Natural killer cell (primary cell): ENCODE results near the gene STAG2. TPM values are rescaled to one million over a fixed set of nuclear protein-coding genes. Genes with fewer than 3 reads are reported as not detected.

Source experiments
- ATAC-seq, 3 donors: fragments of 150-1000 bp in 2 of 3; fragments of 200-7000 bp in 1 of 3; cut with Tn5 transposase; 1 replicate in 1 of 3; 2 replicates in 2 of 3; pipeline ENCODE4 v1.10.0; 2021; ENCODE audit warnings: mild to moderate bottlenecking in 2 of 3, moderate library complexity in 2 of 3
- DNase-seq, 2 donors: peaks; one replicate each; pipeline versions ENCODE4 v3.0.0 to v3.0.0-alpha.2; 2013 to 2021; ENCODE audit warnings: mixed read lengths in 1 of 2
- H3K27ac ChIP-seq: one replicate; pipeline ENCODE4 v1.5.1; 2013; ENCODE audit warnings: mild to moderate bottlenecking, low read length
- H3K27me3 ChIP-seq: one replicate; pipeline ENCODE4 v1.6.1; 2013; ENCODE audit warnings: low read length; ENCODE audit not compliant: control insufficient read depth, insufficient read depth
- H3K36me3 ChIP-seq: one replicate; pipeline ENCODE4 v1.6.1; 2013; ENCODE audit warnings: low read length; ENCODE audit not compliant: control insufficient read depth, insufficient read depth
- H3K4me1 ChIP-seq: one replicate; pipeline ENCODE4 v1.6.1; 2013; ENCODE audit warnings: low read length; ENCODE audit not compliant: control insufficient read depth, insufficient read depth
- H3K4me3 ChIP-seq: one replicate; pipeline ENCODE4 v1.5.1; 2013; ENCODE audit warnings: low read length
- H3K9me3 ChIP-seq: one replicate; pipeline ENCODE4 v1.6.1; 2013; ENCODE audit warnings: low read length; ENCODE audit not compliant: control insufficient read depth, insufficient read depth
- H3K27ac Mint-ChIP-seq, 2 donors: one replicate each; pipeline ENCODE4 v1.8.0; 2022; ENCODE audit warnings: mild to moderate bottlenecking in 2 of 2, mixed read lengths in 2 of 2, moderate library complexity in 1 of 2
- H3K27me3 Mint-ChIP-seq, 2 donors: one replicate each; pipeline ENCODE4 v1.8.0; 2022; ENCODE audit warnings: low read depth in 2 of 2, mixed read lengths in 2 of 2
- H3K36me3 Mint-ChIP-seq: one replicate; pipeline ENCODE4 v1.8.0; 2022; ENCODE audit warnings: mixed read lengths
- H3K4me1 Mint-ChIP-seq, 2 donors: one replicate each; pipeline ENCODE4 v1.8.0; 2022; ENCODE audit warnings: mixed read lengths in 2 of 2
- H3K4me3 Mint-ChIP-seq: one replicate; pipeline ENCODE4 v1.8.0; 2022; ENCODE audit warnings: mild to moderate bottlenecking, moderate library complexity, mixed read lengths
- H3K9me3 Mint-ChIP-seq, 2 donors: one replicate each; pipeline ENCODE4 v1.8.0; 2022; ENCODE audit warnings: mixed read lengths in 2 of 2
- WGBS: methylation state at CpG from one replicate; pipeline ENCODE4 v1.1.7; 2013; ENCODE audit warnings: missing lambda C conversion rate; ENCODE audit not compliant: insufficient coverage; 5-methylcytosine and 5-hydroxymethylcytosine counted together
- intact Hi-C: fragments of 100-400 bp; cut with micrococcal nuclease; formaldehyde crosslinking; loops from one replicate; pipeline ENCODE4 v1.14.2; 2022
- total RNA-seq, 4 donors: library from RNA; stranded (reverse); fragments of 120-200 nt in 1 of 4; gene quantifications; one replicate each; pipeline versions ENCODE4 v1.2.3 to v1.2.4, GENCODE V29; 2013 to 2022
- TF ChIP-seq, protein P1 (sequence below): fragments of 200-600 bp; IDR thresholded peaks from one replicate; pipeline ENCODE4 v1.8.0; 2022; ENCODE audit warnings: antibody characterized with exemption

Gene STAG2
- total RNA-seq, 3 donors from 2014 or later (not counting 1 experiment from before 2014, with no cell fraction given), result 91.7 to 97.2 (median 92.4) TPM

DNA sequence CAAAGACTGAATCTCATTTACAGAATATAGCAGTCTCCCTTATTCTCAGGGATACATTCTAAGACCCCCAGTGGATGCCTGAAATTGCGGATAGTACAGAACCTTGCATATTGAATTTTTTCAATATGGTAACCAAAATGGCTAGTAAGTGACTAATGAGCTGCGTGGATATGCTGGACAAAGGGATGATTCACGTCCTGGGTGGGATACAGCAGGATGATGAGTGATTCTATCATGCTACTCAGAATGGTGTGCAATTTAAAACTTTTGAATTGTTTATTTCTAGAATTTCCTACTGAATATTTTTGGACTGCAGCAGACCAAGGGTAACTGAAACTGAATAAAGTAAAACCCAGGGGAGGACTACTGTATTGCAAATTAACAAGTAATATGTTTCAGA lies 66.7 kb downstream of the STAG2 start:
- Histone ChIP-seq H3K27ac (no peak overlapping the region), H3K4me3 (no peak overlapping the region), H3K9me3 (no peaks in the 10 kb centered on the region), H3K4me1 (no peaks in the 10 kb centered on the region), H3K36me3 (peaks cover 7% of the 10 kb centered on the region), H3K27me3 (no peaks in the 10 kb centered on the region)
- DNase-seq, result no peak
- Mint-ChIP-seq H3K27ac (no peak overlapping the region), H3K4me3 (no peak overlapping the region), H3K9me3 (no peaks in the 10 kb centered on the region), H3K36me3 (no peaks in the 10 kb centered on the region), H3K27me3 (no peaks in the 10 kb centered on the region), H3K4me1 (peaks cover 0 to 5% of the 10 kb centered on the region in 2 donors)
- ATAC-seq, result no peak
- 100% methylated on average over 2 of the region's 3 CpGs for WGBS
- intact Hi-C loops, result no loop called here
- TF ChIP-seq, protein P1, sequence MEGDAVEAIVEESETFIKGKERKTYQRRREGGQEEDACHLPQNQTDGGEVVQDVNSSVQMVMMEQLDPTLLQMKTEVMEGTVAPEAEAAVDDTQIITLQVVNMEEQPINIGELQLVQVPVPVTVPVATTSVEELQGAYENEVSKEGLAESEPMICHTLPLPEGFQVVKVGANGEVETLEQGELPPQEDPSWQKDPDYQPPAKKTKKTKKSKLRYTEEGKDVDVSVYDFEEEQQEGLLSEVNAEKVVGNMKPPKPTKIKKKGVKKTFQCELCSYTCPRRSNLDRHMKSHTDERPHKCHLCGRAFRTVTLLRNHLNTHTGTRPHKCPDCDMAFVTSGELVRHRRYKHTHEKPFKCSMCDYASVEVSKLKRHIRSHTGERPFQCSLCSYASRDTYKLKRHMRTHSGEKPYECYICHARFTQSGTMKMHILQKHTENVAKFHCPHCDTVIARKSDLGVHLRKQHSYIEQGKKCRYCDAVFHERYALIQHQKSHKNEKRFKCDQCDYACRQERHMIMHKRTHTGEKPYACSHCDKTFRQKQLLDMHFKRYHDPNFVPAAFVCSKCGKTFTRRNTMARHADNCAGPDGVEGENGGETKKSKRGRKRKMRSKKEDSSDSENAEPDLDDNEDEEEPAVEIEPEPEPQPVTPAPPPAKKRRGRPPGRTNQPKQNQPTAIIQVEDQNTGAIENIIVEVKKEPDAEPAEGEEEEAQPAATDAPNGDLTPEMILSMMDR, result no peak

DNA sequence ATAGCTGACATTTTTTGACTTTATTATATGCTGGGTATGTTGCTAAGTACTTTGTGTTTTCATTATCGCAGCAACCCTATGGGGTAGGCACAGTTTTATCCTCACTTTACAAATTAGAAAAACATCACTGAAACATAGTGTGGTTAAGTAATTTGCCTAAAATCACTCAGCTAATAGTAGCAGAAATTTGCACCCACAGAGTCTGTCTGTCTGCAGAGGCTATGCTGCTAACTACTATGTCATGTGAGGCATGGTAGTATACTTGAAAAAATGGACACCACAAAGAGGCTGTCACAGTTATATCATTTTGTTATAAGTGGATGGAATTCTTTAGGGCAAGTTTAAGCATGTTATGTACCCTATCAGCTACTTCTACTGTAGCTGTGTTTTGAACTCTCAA lies 69.0 kb downstream of the STAG2 start:
- Mint-ChIP-seq H3K27ac (no peak overlapping the region), H3K4me3 (no peak overlapping the region), H3K4me1 (peaks cover 0 to 10% of the 10 kb centered on the region in 2 donors), H3K9me3 (no peaks in the 10 kb centered on the region), H3K36me3 (no peaks in the 10 kb centered on the region), H3K27me3 (no peaks in the 10 kb centered on the region)
- Histone ChIP-seq H3K27me3 (no peaks in the 10 kb centered on the region), H3K36me3 (peaks cover 3% of the 10 kb centered on the region), H3K4me3 (no peak overlapping the region), H3K27ac (no peak overlapping the region), H3K9me3 (no peaks in the 10 kb centered on the region), H3K4me1 (no peaks in the 10 kb centered on the region)
- ATAC-seq, result no peak
- no CpG with 5 or more reads among the region's 1 CpG for WGBS
- DNase-seq, result no peak
- TF ChIP-seq, protein P1, result no peak
- intact Hi-C loops, result no loop called here

DNA sequence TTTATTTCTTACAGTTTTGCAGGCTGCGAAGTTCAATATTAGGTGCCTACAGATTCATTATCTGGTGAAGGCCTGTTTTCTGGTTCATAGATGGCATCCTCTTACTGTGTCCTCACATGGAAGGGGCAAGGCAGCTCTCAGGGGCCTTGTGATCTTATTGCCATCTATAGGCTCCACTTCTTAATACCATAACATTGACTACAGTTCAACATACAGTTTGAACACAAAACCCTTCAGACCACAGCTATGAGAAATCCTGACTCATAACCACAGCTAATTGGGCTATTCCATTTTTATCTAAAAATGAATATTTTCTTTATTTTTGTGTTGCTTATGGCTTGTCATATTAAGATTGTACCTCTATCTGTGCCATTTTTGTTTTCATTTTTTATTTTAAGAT lies 72.3 kb downstream of the STAG2 start:
- Histone ChIP-seq H3K36me3 (peaks cover 3% of the 10 kb centered on the region), H3K9me3 (no peaks in the 10 kb centered on the region), H3K4me1 (no peaks in the 10 kb centered on the region), H3K27ac (no peak overlapping the region), H3K27me3 (no peaks in the 10 kb centered on the region), H3K4me3 (no peak overlapping the region)
- Mint-ChIP-seq H3K4me1 (peaks cover 0 to 10% of the 10 kb centered on the region in 2 donors), H3K27me3 (no peaks in the 10 kb centered on the region), H3K36me3 (no peaks in the 10 kb centered on the region), H3K4me3 (no peak overlapping the region), H3K27ac (peak overlapping the region in 1 of 2 donors; percentile 60), H3K9me3 (no peaks in the 10 kb centered on the region)
- TF ChIP-seq, protein P1, result no peak
- intact Hi-C loops, result no loop called here
- DNase-seq (no peak), ATAC-seq (peak in 1 of 3 donors; percentile 54)
- WGBS, result 100% methylated on average over 1 of the region's 1 CpG

DNA sequence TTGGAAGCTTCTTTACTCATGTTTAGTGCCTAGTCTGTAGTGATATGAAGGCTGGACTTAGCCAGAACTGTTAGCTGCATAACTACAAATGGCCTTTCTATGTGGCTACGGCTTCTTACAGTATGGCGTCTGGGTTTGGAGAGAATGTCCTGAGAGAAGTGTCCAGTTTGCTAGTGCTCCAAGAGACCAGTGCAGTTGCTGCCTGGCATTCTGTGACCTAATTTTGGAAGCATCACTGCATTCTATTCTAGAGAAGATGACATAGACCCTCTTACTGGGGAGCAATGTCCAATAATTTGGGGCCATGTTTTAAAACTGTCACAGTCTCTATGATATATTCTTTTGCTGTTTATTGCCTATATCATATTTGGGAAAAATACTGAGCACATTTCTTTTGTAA lies 74.2 kb downstream of the STAG2 start:
- Mint-ChIP-seq H3K4me1 (peaks cover 0 to 10% of the 10 kb centered on the region in 2 donors), H3K27ac (peak overlapping the region; percentile 20 to 28), H3K27me3 (no peaks in the 10 kb centered on the region), H3K4me3 (no peak overlapping the region), H3K9me3 (no peaks in the 10 kb centered on the region), H3K36me3 (no peaks in the 10 kb centered on the region)
- intact Hi-C loops, result no loop called here
- Histone ChIP-seq H3K27me3 (no peaks in the 10 kb centered on the region), H3K36me3 (peaks cover 5% of the 10 kb centered on the region), H3K4me1 (no peaks in the 10 kb centered on the region), H3K9me3 (no peaks in the 10 kb centered on the region), H3K4me3 (no peak overlapping the region), H3K27ac (no peak overlapping the region)
- DNase-seq, result no peak
- TF ChIP-seq, protein P1, result no peak
- no peak for ATAC-seq
- 100% methylated on average over 2 of the region's 2 CpGs for WGBS
